SH-SY5Y (cell line): ENCODE results near the gene LMO7.

Source experiments
- GATA2 ChIP-seq: IDR thresholded peaks from 2 replicates; pipeline ENCODE4 v1.6.1; 2011; ENCODE audit warnings: mild to moderate bottlenecking, low read depth, low read length
- GATA3 ChIP-seq: IDR thresholded peaks from 2 replicates; pipeline ENCODE4 v1.6.1; 2011; ENCODE audit warnings: low read depth, mild to moderate bottlenecking, low read length, moderate library complexity

DNA sequence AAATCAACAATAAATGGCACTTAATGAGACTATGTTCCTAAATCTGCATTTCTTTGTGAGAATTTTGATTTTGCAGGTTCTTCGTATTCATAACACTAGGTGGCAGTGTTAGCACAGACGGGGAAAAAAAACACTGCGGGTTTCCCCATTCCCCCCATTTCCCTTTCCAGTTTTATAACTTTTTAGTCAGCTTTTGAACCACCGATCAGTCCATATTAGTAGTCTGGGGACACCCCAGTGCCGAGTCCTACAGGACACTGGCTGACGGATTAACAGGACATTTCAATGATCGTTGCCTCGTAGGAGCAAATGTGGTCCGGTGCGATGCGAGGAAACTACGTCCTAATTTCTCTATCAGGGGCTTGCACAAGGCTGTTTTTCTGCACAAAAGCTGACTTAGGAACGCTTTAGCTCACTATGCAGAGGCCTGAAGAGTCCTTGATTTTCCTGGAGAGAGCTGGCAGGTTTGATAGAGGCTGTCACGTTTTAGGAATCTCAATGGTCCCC is 234.3 kb downstream of the LMO7 start:
- TF ChIP-seq GATA3 (no peak), GATA2 (no peak)
